Colon (tissue), 2 donors: Measurements from ENCODE around the gene TEX36.
"Not testable (repeated sequence)": the region's sequence is repeated elsewhere in the genome, so short reads cannot be mapped to it uniquely, and the experiment has no call there.

ENCODE experiments used
- FAIRE-seq: peaks from 2 replicates; lab custom pipeline; 2012; peaks lifted over from hg19 to GRCh38; lab: Jason Lieb, UNC
- donor health status: control.
- donor health status: control.

Gene TEX36

GRCh38 chr10:125631806-125632205 is 51.2 kb downstream of the TEX36 start:
- no peak for FAIRE-seq

GRCh38 chr10:125629758-125630376 is 53.1 kb downstream of the TEX36 start:
- FAIRE-seq = no peak

- no peak for FAIRE-seq
Observed at GRCh38 chr10:125628104-125629049, 54.6 kb downstream of the TEX36 start.

- FAIRE-seq = no peak
Observed at GRCh38 chr10:125627646-125628045, 55.3 kb downstream of the TEX36 start.

- no peak for FAIRE-seq
Observed at GRCh38 chr10:125626671-125627070, 56.3 kb downstream of the TEX36 start.

GRCh38 chr10:125625586-125625985 is 57.4 kb downstream of the TEX36 start:
- no peak for FAIRE-seq

GRCh38 chr10:125624800-125625199 is 58.2 kb downstream of the TEX36 start:
- no peak for FAIRE-seq

GRCh38 chr10:125621052-125621451 is 61.9 kb downstream of the TEX36 start:
- FAIRE-seq = no peak

GRCh38 chr10:125620401-125620800 is 62.6 kb downstream of the TEX36 start:
- no peak for FAIRE-seq

GRCh38 chr10:125613062-125613461 is 69.9 kb downstream of the TEX36 start:
- FAIRE-seq = not testable (repeated sequence)

GRCh38 chr10:125611756-125612155 is 71.2 kb downstream of the TEX36 start:
- FAIRE-seq = no peak

GRCh38 chr10:125611216-125611615 is 71.7 kb downstream of the TEX36 start:
- no peak for FAIRE-seq

- FAIRE-seq = no peak
Observed at GRCh38 chr10:125609859-125610258, 73.1 kb downstream of the TEX36 start.

- FAIRE-seq = no peak
Observed at GRCh38 chr10:125608474-125608873, 74.5 kb downstream of the TEX36 start.

- no peak for FAIRE-seq
Observed at GRCh38 chr10:125607689-125608290, 75.2 kb downstream of the TEX36 start.

GRCh38 chr10:125606414-125607010 is 76.5 kb downstream of the TEX36 start:
- no peak for FAIRE-seq
